Kidney epithelial cell (primary cell): ENCODE data around the gene MPC2. TPM values are rescaled to one million over a fixed set of nuclear protein-coding genes. Genes with fewer than 3 reads are reported as not detected.

Experiments
- DNase-seq: peaks from one replicate; pipeline ENCODE4 v3.0.0-alpha.2; 2010; ENCODE audit warnings: low read depth
- H3K27me3 ChIP-seq: 2 replicates; pipeline ENCODE4 v1.6.0; 2011; ENCODE audit warnings: low read length; ENCODE audit not compliant: control insufficient read depth, insufficient read depth
- H3K36me3 ChIP-seq: 2 replicates; pipeline ENCODE4 v1.5.1; 2011; ENCODE audit warnings: low read length; ENCODE audit not compliant: control insufficient read depth, insufficient read depth
- H3K4me3 ChIP-seq: 2 replicates; pipeline ENCODE4 v1.5.1; 2011; ENCODE audit warnings: low read depth, mild to moderate bottlenecking, control low read depth, low read length
- CTCF ChIP-seq: IDR thresholded peaks from 2 replicates; pipeline ENCODE4 v1.5.1; 2011; ENCODE audit warnings: mild to moderate bottlenecking, moderate library complexity, low read length, control low read depth, inconsistent platforms; ENCODE audit not compliant: insufficient read depth, poor library complexity, severe bottlenecking
- total RNA-seq: library from RNA; depleted of rRNA; stranded (reverse); fragments of >200 nt; gene quantifications from 2 replicates; pipeline ENCODE4 v1.2.3, GENCODE V29; 2015

MPC2 gene
- total RNA-seq, 1 donor from 2014 or later = 15.4 TPM

- H3K36me3 ChIP-seq = no peaks in the 10 kb centered on the region
- no peaks in the 10 kb centered on the region for H3K27me3 ChIP-seq
- no peak for DNase-seq
- TF ChIP-seq CTCF = no peak
- H3K4me3 ChIP-seq = no peak overlapping the region
Observed at GRCh38 chr1:167922023-167922422, 14.8 kb downstream of the MPC2 start.

- H3K27me3 ChIP-seq = no peaks in the 10 kb centered on the region
- no peak for TF ChIP-seq CTCF
- no peak overlapping the region for H3K4me3 ChIP-seq
- DNase-seq = no peak
- no peaks in the 10 kb centered on the region for H3K36me3 ChIP-seq
Observed at GRCh38 chr1:167916766-167917511, 19.9 kb downstream of the MPC2 start.

GRCh38 chr1:167915569-167915968, 21.3 kb downstream of the MPC2 start:
- Histone ChIP-seq H3K4me3 (no peak overlapping the region), H3K36me3 (no peaks in the 10 kb centered on the region), H3K27me3 (no peaks in the 10 kb centered on the region)
- TF ChIP-seq CTCF = no peak
- no peak for DNase-seq

- DNase-seq = no peak
- no peaks in the 10 kb centered on the region for H3K27me3 ChIP-seq
- no peak within 1 kb of the TSS for H3K4me3 ChIP-seq
- no peak for TF ChIP-seq CTCF
- no peaks in the 10 kb centered on the region for H3K36me3 ChIP-seq
Observed at GRCh38 chr1:167913895-167914496, 22.9 kb downstream of the MPC2 start, which contains the start of gene ADCY10. TSS of gene ADCY10 (minus strand) at chr1:167914134. CDS start at chr1:167905140, 8,994 bp downstream.

- H3K4me3 ChIP-seq = no peak overlapping the region
Observed at GRCh38 chr1:167912294-167912693, 24.6 kb downstream of the MPC2 start.

More at GRCh38 chr1:167912294-167912693, 24.6 kb downstream of the MPC2 start:
- no peak for DNase-seq
- TF ChIP-seq CTCF = no peak
- H3K36me3 ChIP-seq = no peaks in the 10 kb centered on the region
- H3K27me3 ChIP-seq = no peaks in the 10 kb centered on the region
